ENCODE results near the gene IL21R. TPM values are rescaled to one million over a fixed set of nuclear protein-coding genes. Genes with fewer than 3 reads are reported as not detected.
"Not testable (repeated sequence)": the region's sequence is repeated elsewhere in the genome, so short reads cannot be mapped to it uniquely, and the experiment has no call there.

IL21R gene
- total RNA-seq, 4 donors from 2014 or later, result 0.20 to 1.1 (median 0.27) TPM; not detected in 1

DNA sequence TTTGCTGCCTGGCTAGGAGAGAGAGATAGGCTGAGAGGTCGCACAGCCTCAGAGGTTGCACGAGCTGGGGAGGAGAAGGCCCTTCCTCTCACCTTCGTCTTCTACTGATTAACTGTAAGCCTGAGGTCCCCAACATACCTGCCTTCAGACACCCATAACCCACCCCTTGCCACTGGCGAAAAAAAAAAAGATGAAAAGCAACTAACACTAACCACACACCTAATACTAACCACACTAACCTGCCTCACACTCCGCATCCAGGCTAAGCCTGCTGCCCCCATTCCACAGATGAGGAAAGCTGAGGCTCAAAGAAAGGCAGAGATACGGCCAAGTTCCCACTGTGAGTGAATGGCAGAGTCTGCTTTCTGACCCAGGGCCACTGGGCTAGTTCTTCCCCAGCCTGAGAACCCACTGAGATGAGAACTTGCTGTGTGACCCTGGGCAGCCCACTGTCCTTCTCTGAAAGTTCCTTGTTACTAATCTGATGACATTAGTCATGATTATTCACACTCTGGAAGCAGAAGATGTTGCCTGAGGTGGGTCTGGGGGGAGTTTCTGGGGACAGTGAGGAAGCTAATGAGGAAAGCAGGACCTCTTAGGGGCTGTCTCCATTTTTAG, 4.6 kb downstream of the IL21R start:
- peaks cover 0 to 21% (median 4%) of the 10 kb centered on the region in 4 donors for H3K4me1 ChIP-seq
- in situ Hi-C loops (cut with MboI; ENCODE audit: low pct_ligation_motif_present in 1 of 4, low pct_unique_long_range_greater_than_20kb in 1 of 4, low sequenced_read_pairs in 3 of 4) (no loop called here), intact Hi-C loops (cut with DNase I; ENCODE audit: low total_unique reads) (no loop called here)
- no peak for DNase-seq
- H3K4me3 ChIP-seq, result no peak overlapping the region
- peaks cover 6% of the 10 kb centered on the region for H3K27me3 ChIP-seq
- no peaks in the 10 kb centered on the region for H3K36me3 ChIP-seq
- H3K9me3 ChIP-seq, result no peaks in the 10 kb centered on the region
- H3K27ac ChIP-seq, result no peak overlapping the region
- TF ChIP-seq POLR2A (IDR thresholded peaks at IDR 0.05), result no peak
- TF ChIP-seq, protein P1, sequence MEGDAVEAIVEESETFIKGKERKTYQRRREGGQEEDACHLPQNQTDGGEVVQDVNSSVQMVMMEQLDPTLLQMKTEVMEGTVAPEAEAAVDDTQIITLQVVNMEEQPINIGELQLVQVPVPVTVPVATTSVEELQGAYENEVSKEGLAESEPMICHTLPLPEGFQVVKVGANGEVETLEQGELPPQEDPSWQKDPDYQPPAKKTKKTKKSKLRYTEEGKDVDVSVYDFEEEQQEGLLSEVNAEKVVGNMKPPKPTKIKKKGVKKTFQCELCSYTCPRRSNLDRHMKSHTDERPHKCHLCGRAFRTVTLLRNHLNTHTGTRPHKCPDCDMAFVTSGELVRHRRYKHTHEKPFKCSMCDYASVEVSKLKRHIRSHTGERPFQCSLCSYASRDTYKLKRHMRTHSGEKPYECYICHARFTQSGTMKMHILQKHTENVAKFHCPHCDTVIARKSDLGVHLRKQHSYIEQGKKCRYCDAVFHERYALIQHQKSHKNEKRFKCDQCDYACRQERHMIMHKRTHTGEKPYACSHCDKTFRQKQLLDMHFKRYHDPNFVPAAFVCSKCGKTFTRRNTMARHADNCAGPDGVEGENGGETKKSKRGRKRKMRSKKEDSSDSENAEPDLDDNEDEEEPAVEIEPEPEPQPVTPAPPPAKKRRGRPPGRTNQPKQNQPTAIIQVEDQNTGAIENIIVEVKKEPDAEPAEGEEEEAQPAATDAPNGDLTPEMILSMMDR (IDR thresholded peaks at IDR 0.05), result no peak
- TF ChIP-seq POLR2AphosphoS5 (IDR thresholded peaks at IDR 0.05), result no peak
- no peak for TF ChIP-seq EP300 (IDR thresholded peaks at IDR 0.05; ENCODE audit: low read depth)
- 75 to 83% methylated on average over 1 to 6 of the region's 6 CpGs for WGBS, 2 donors (ENCODE audit: low coverage in 1 of 2)

- Histone ChIP-seq H3K4me3 (no peak overlapping the region), H3K9me3 (no peaks in the 10 kb centered on the region), H3K27ac (no peak overlapping the region), H3K36me3 (no peaks in the 10 kb centered on the region), H3K4me1 (peaks cover 0 to 16% (median 2%) of the 10 kb centered on the region in 4 donors), H3K27me3 (peaks cover 6% of the 10 kb centered on the region)
- in situ Hi-C loops (cut with MboI; ENCODE audit: low pct_ligation_motif_present in 1 of 4, low pct_unique_long_range_greater_than_20kb in 1 of 4, low sequenced_read_pairs in 3 of 4) (no loop called here), intact Hi-C loops (cut with DNase I; ENCODE audit: low total_unique reads) (no loop called here)
- 72% methylated on average over 2 of the region's 2 CpGs; no CpG with 5 or more reads in 1 of the 2 donors for WGBS, 2 donors (ENCODE audit: low coverage in 1 of 2)
- TF ChIP-seq POLR2AphosphoS5 (IDR thresholded peaks at IDR 0.05), result no peak
- no peak for TF ChIP-seq EP300 (IDR thresholded peaks at IDR 0.05; ENCODE audit: low read depth)
- TF ChIP-seq POLR2A (IDR thresholded peaks at IDR 0.05), result no peak
- TF ChIP-seq, protein P1 (IDR thresholded peaks at IDR 0.05), result no peak
- no peak for DNase-seq
These were observed 5.2 kb downstream of the IL21R start for GRCh38 chr16:27407133-27407532.

- 47 to 52% methylated on average over 2 to 3 of the region's 3 CpGs for WGBS, 2 donors (ENCODE audit: low coverage in 1 of 2)
- Histone ChIP-seq H3K27ac (no peak overlapping the region), H3K4me3 (no peak overlapping the region), H3K9me3 (peaks cover 0 to 4% of the 10 kb centered on the region in 2 donors), H3K27me3 (no peaks in the 10 kb centered on the region), H3K36me3 (no peaks in the 10 kb centered on the region), H3K4me1 (peaks cover 0 to 8% (median 0%) of the 10 kb centered on the region in 4 donors)
- DNase-seq, result no peak
- in situ Hi-C loops (cut with MboI; ENCODE audit: low pct_ligation_motif_present in 1 of 4, low pct_unique_long_range_greater_than_20kb in 1 of 4, low sequenced_read_pairs in 3 of 4) (no loop called here), intact Hi-C loops (cut with DNase I; ENCODE audit: low total_unique reads) (no loop called here)
- TF ChIP-seq, protein P1 (IDR thresholded peaks at IDR 0.05), result no peak
These were observed 6.1 kb downstream of the IL21R start for GRCh38 chr16:27408012-27408601.

DNA sequence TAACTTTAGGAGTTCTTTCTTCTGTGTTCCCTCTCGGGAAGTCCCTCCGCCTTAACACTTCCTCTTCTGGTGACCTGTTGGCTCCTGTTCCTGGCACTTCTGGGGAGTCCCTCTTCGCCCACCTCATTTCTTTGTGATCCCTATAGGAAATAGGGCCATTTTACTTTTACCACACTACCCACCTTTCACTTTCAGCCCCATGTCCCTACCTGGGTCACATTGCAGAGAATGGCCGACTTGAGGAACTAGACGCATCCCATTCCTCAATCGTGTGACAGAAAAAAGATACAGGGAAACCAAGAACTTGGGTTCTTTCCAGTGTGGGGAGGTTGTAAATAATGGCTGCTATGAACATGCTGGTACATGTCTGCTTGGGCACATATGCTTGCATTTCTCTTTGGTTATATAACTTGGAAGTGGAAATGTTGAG, 6.6 kb downstream of the IL21R start:
- H3K27ac ChIP-seq, result no peak overlapping the region
- H3K9me3 ChIP-seq, result peaks cover 0 to 4% of the 10 kb centered on the region in 2 donors
- in situ Hi-C loops (cut with MboI; ENCODE audit: low pct_ligation_motif_present in 1 of 4, low pct_unique_long_range_greater_than_20kb in 1 of 4, low sequenced_read_pairs in 3 of 4), result no loop called here
- TF ChIP-seq EP300 (IDR thresholded peaks at IDR 0.05; ENCODE audit: low read depth) (no peak), POLR2A (IDR thresholded peaks at IDR 0.05) (no peak), POLR2AphosphoS5 (IDR thresholded peaks at IDR 0.05) (no peak)
- TF ChIP-seq, protein P1 (IDR thresholded peaks at IDR 0.05), result no peak
- no peak for DNase-seq
- intact Hi-C loops (cut with DNase I; ENCODE audit: low total_unique reads), result no loop called here
- no peaks in the 10 kb centered on the region for H3K27me3 ChIP-seq
- peaks cover 0 to 8% (median 0%) of the 10 kb centered on the region in 4 donors for H3K4me1 ChIP-seq
- 60 to 67% methylated on average over 1 to 6 of the region's 6 CpGs for WGBS, 2 donors (ENCODE audit: low coverage in 1 of 2)
- H3K4me3 ChIP-seq, result no peak overlapping the region
- no peaks in the 10 kb centered on the region for H3K36me3 ChIP-seq

GRCh38 chr16:27409958-27410357, 8.0 kb downstream of the IL21R start:
- intact Hi-C loops (cut with DNase I; ENCODE audit: low total_unique reads); H3K4me1 ChIP-seq; H3K4me3 ChIP-seq; in situ Hi-C loops (cut with MboI; ENCODE audit: low pct_ligation_motif_present in 1 of 4, low pct_unique_long_range_greater_than_20kb in 1 of 4, low sequenced_read_pairs in 3 of 4); H3K27me3 ChIP-seq; DNase-seq; H3K36me3 ChIP-seq; H3K9me3 ChIP-seq; H3K27ac ChIP-seq: not testable (repeated sequence)
- 83 to 84% methylated on average over 2 of the region's 2 CpGs for WGBS, 2 donors (ENCODE audit: low coverage in 1 of 2)
